Measurements from ENCODE around the gene HLA-DOA.
A peak's percentile ranks its signal among the peaks of the same experiment; 100 is the strongest.

The HLA-DOA gene

DNA sequence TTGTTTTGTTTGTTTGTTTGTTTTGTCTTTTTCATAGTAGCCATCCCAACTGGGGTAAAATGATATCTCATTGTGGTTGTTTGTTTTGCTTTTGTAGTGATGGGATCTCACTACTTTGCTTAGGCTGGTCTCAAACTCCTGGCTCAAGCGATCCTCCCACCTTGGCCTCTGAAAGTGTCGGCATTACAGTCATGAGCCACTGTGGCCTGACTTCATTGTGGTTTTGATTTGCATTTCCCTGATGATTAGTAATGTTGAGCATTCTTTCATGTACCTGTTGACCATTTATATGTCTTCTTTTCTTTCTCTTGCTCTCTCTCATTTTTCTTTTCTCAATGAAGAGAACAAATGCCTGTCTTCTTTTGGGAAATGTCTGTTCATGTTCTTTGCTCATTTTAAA, 30.8 kb upstream of the HLA-DOA start:
- Histone ChIP-seq H3K27me3 (replicated peaks; ENCODE audit: insufficient read depth, low read length) (no peaks in the 10 kb centered on the region), H3F3A (ENCODE audit: insufficient read depth, low read length) (no peaks in the 10 kb centered on the region), H3K36me3 (replicated peaks; ENCODE audit: insufficient read depth, low read length) (no peaks in the 10 kb centered on the region), H3K27ac (ENCODE audit: low read length) (no peak overlapping the region), H2AFZ (ENCODE audit: low read length) (no peak overlapping the region), H4K20me1 (ENCODE audit: insufficient read depth, low read length) (no peaks in the 10 kb centered on the region), H3K9me2 (replicated peaks; ENCODE audit: insufficient read depth, low read length) (no peaks in the 10 kb centered on the region), H3K9ac (ENCODE audit: low read length) (no peak overlapping the region), H3K4me2 (ENCODE audit: low read depth, low read length) (no peak overlapping the region), H3K9me3 (replicated peaks; ENCODE audit: insufficient read depth, low read length) (no peaks in the 10 kb centered on the region), H3K4me3 (ENCODE audit: low read length) (no peak overlapping the region), H3K4me1 (ENCODE audit: low read length) (peaks cover 4% of the 10 kb centered on the region; the same call in 1 of the 2 replicates), H3K79me2 (ENCODE audit: low read length) (no peaks in the 10 kb centered on the region)
- peak; percentile 31 for DNase-seq
- TF ChIP-seq CTCF (IDR thresholded peaks at IDR 0.05; ENCODE audit: low read length) (no peak), EZH2 (optimal IDR thresholded peaks at IDR 0.05; ENCODE audit: low read depth, low read length) (no peak), EZH2phosphoT487 (IDR thresholded peaks at IDR 0.05; ENCODE audit: low read length) (no peak)

DNA sequence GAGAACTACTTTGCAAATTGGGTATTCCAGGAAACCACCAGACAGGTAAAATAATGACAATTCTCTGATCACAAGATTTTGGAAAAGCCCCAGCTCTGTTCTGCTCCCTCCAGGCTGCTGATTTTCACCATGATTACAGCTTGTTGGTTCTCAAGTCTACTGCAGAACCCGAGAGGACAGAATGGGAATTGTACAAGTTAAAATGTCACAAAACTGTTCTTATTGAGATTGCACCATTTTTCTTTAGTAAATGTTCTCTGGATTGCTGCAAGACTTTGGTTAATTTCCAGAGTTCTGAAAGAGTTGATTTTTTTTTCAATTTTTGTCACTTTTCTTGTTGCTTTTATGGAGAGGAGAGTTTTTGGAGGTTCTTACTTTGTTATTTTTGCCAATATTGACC, 27.1 kb upstream of the HLA-DOA start:
- Histone ChIP-seq H3K9me2 (replicated peaks; ENCODE audit: insufficient read depth, low read length) (no peaks in the 10 kb centered on the region), H3K4me1 (ENCODE audit: low read length) (peaks cover 4% of the 10 kb centered on the region; the same call in 1 of the 2 replicates), H3K27me3 (replicated peaks; ENCODE audit: insufficient read depth, low read length) (no peaks in the 10 kb centered on the region), H3K4me2 (ENCODE audit: low read depth, low read length) (no peak overlapping the region), H3K9ac (ENCODE audit: low read length) (no peak overlapping the region), H3K9me3 (replicated peaks; ENCODE audit: insufficient read depth, low read length) (no peaks in the 10 kb centered on the region), H4K20me1 (ENCODE audit: insufficient read depth, low read length) (no peaks in the 10 kb centered on the region), H3K79me2 (ENCODE audit: low read length) (no peaks in the 10 kb centered on the region), H3K36me3 (replicated peaks; ENCODE audit: insufficient read depth, low read length) (no peaks in the 10 kb centered on the region), H3K27ac (ENCODE audit: low read length) (no peak overlapping the region), H3F3A (ENCODE audit: insufficient read depth, low read length) (no peaks in the 10 kb centered on the region), H2AFZ (ENCODE audit: low read length) (no peak overlapping the region), H3K4me3 (ENCODE audit: low read length) (no peak overlapping the region)
- no peak for DNase-seq
- TF ChIP-seq EZH2 (optimal IDR thresholded peaks at IDR 0.05; ENCODE audit: low read depth, low read length), result no peak
- no peak for TF ChIP-seq CTCF (IDR thresholded peaks at IDR 0.05; ENCODE audit: low read length)
- no peak for TF ChIP-seq EZH2phosphoT487 (IDR thresholded peaks at IDR 0.05; ENCODE audit: low read length)

GRCh38 chr6:33034554-33034953, 25.2 kb upstream of the HLA-DOA start:
- Histone ChIP-seq H3K4me1 (ENCODE audit: low read length) (0 out of 2 replicates have a peak, but pooled peaks cover 2% of the 10 kb centered on the region), H3K27me3 (replicated peaks; ENCODE audit: insufficient read depth, low read length) (no peaks in the 10 kb centered on the region), H3K4me2 (ENCODE audit: low read depth, low read length) (no peak overlapping the region), H4K20me1 (ENCODE audit: insufficient read depth, low read length) (no peaks in the 10 kb centered on the region), H3K9me2 (replicated peaks; ENCODE audit: insufficient read depth, low read length) (no peaks in the 10 kb centered on the region), H3K9me3 (replicated peaks; ENCODE audit: insufficient read depth, low read length) (no peaks in the 10 kb centered on the region), H3K36me3 (replicated peaks; ENCODE audit: insufficient read depth, low read length) (no peaks in the 10 kb centered on the region), H2AFZ (ENCODE audit: low read length) (no peak overlapping the region), H3K27ac (ENCODE audit: low read length) (no peak overlapping the region), H3K9ac (ENCODE audit: low read length) (no peak overlapping the region), H3K4me3 (ENCODE audit: low read length) (no peak overlapping the region), H3K79me2 (ENCODE audit: low read length) (no peaks in the 10 kb centered on the region), H3F3A (ENCODE audit: insufficient read depth, low read length) (no peaks in the 10 kb centered on the region)
- DNase-seq, result no peak
- no peak for TF ChIP-seq EZH2phosphoT487 (IDR thresholded peaks at IDR 0.05; ENCODE audit: low read length)

- Histone ChIP-seq H3K79me2 (ENCODE audit: low read length) (no peaks in the 10 kb centered on the region), H3K9ac (ENCODE audit: low read length) (no peak overlapping the region), H3K36me3 (replicated peaks; ENCODE audit: insufficient read depth, low read length) (no peaks in the 10 kb centered on the region), H2AFZ (ENCODE audit: low read length) (no peak overlapping the region), H3K4me3 (ENCODE audit: low read length) (no peak overlapping the region), H3F3A (ENCODE audit: insufficient read depth, low read length) (peaks cover 12% of the 10 kb centered on the region), H3K9me2 (replicated peaks; ENCODE audit: insufficient read depth, low read length) (no peaks in the 10 kb centered on the region), H3K27me3 (replicated peaks; ENCODE audit: insufficient read depth, low read length) (no peaks in the 10 kb centered on the region), H3K4me2 (ENCODE audit: low read depth, low read length) (no peak overlapping the region), H3K9me3 (replicated peaks; ENCODE audit: insufficient read depth, low read length) (no peaks in the 10 kb centered on the region), H4K20me1 (ENCODE audit: insufficient read depth, low read length) (no peaks in the 10 kb centered on the region), H3K4me1 (ENCODE audit: low read length) (peaks cover 21% of the 10 kb centered on the region), H3K27ac (ENCODE audit: low read length) (no peak overlapping the region)
- no peak for TF ChIP-seq CTCF (IDR thresholded peaks at IDR 0.05; ENCODE audit: low read length)
- no peak for TF ChIP-seq EZH2phosphoT487 (IDR thresholded peaks at IDR 0.05; ENCODE audit: low read length)
- TF ChIP-seq EZH2 (optimal IDR thresholded peaks at IDR 0.05; ENCODE audit: low read depth, low read length), result no peak
- no peak for DNase-seq
Measured at GRCh38 chr6:33030245-33030644, 20.9 kb upstream of the HLA-DOA start.
